Limb (tissue), 2 donors: ENCODE measurements around the gene CDH4.
"Not testable (repeated sequence)": the region's sequence is repeated elsewhere in the genome, so short reads cannot be mapped to it uniquely, and the experiment has no call there.

Source experiments
- DNase-seq, 2 donors: peaks; one replicate each; pipeline ENCODE4 v3.0.0-alpha.2; 2016; ENCODE audit errors: extremely low spot score in 2 of 2

Gene CDH4

GRCh38 chr20:61253640-61254511 is 1.8 kb downstream of the CDH4 start:
- peak in 1 of 2 donors; percentile 68 for DNase-seq

GRCh38 chr20:61254881-61255626 is 3.0 kb downstream of the CDH4 start:
- no peak for DNase-seq

- DNase-seq, result no peak
Measured at GRCh38 chr20:61256365-61256764, 4.3 kb downstream of the CDH4 start.

- DNase-seq, result no peak
Measured at GRCh38 chr20:61256824-61257223, 4.8 kb downstream of the CDH4 start.

- no peak for DNase-seq
Measured at GRCh38 chr20:61257611-61258010, 5.5 kb downstream of the CDH4 start.

- DNase-seq, result no peak
Measured at GRCh38 chr20:61259741-61260140, 7.7 kb downstream of the CDH4 start.

GRCh38 chr20:61260905-61261304 is 8.8 kb downstream of the CDH4 start:
- no peak for DNase-seq

GRCh38 chr20:61262036-61262435 is 10.0 kb downstream of the CDH4 start:
- DNase-seq, result no peak

- no peak for DNase-seq
Measured at GRCh38 chr20:61262514-61262913, 10.5 kb downstream of the CDH4 start.

- peak in 1 of 2 donors; percentile 48 for DNase-seq
Measured at GRCh38 chr20:61263084-61263695, 11.1 kb downstream of the CDH4 start.

- no peak for DNase-seq
Measured at GRCh38 chr20:61263938-61264337, 11.9 kb downstream of the CDH4 start.

- no peak for DNase-seq
Measured at GRCh38 chr20:61267241-61267640, 15.2 kb downstream of the CDH4 start.

- no peak for DNase-seq
Measured at GRCh38 chr20:61268024-61268423, 16.0 kb downstream of the CDH4 start.

GRCh38 chr20:61271312-61272231 is 19.5 kb downstream of the CDH4 start:
- peak in 1 of 2 donors; percentile 57 for DNase-seq

GRCh38 chr20:61273024-61273423 is 21.0 kb downstream of the CDH4 start:
- DNase-seq, result not testable (repeated sequence)

GRCh38 chr20:61273666-61274065 is 21.6 kb downstream of the CDH4 start:
- DNase-seq, result not testable (repeated sequence)

GRCh38 chr20:61274326-61274725 is 22.3 kb downstream of the CDH4 start:
- no peak for DNase-seq

- no peak for DNase-seq
Measured at GRCh38 chr20:61278296-61278695, 26.2 kb downstream of the CDH4 start.

GRCh38 chr20:61279621-61280150 is 27.6 kb downstream of the CDH4 start:
- no peak for DNase-seq

- DNase-seq, result no peak
Measured at GRCh38 chr20:61280217-61280980, 28.3 kb downstream of the CDH4 start.
